Uterus (tissue), 2 donors: ENCODE results near the gene PRKG1.
"Not testable (repeated sequence)": the region's sequence is repeated elsewhere in the genome, so short reads cannot be mapped to it uniquely, and the experiment has no call there.

Source experiments
- CTCF ChIP-seq, 4 experiments: fragments of 200-600 bp in 2 of 4; fragments of 450-650 bp in 2 of 4; sonication (generic) in 2 of 4; IDR thresholded peaks; one replicate each; pipeline ENCODE4 v1.5.1; 2016 to 2019; ENCODE audit warnings: antibody characterized with exemption in 4 of 4, mild to moderate bottlenecking in 2 of 4, moderate library complexity in 1 of 4
- POLR2A ChIP-seq, 2 donors: fragments of 450-650 bp; IDR thresholded peaks; one replicate each; pipeline ENCODE4 v1.6.1; 2016; ENCODE audit warnings: antibody characterized with exemption in 2 of 2, mild to moderate bottlenecking in 1 of 2, moderate library complexity in 1 of 2

- not testable (repeated sequence) for TF ChIP-seq POLR2A, CTCF (IDR thresholded peaks at IDR 0.05)
These were observed 1159.2 kb downstream of the PRKG1 start for GRCh38 chr10:52233351-52233991.
